GM19372 (cell line): Measurements from ENCODE around the gene FOXP2.
"Not testable (repeated sequence)": the region's sequence is repeated elsewhere in the genome, so short reads cannot be mapped to it uniquely, and the experiment has no call there.

Experiments
- ATAC-seq: cut with Tn5 transposase; IDR thresholded peaks from one replicate; pipeline ENCODE4 v1.9.1; 2021; ENCODE audit warnings: mild to moderate bottlenecking, low read depth, moderate library complexity; ENCODE audit not compliant: unreplicated experiment

The FOXP2 gene

DNA sequence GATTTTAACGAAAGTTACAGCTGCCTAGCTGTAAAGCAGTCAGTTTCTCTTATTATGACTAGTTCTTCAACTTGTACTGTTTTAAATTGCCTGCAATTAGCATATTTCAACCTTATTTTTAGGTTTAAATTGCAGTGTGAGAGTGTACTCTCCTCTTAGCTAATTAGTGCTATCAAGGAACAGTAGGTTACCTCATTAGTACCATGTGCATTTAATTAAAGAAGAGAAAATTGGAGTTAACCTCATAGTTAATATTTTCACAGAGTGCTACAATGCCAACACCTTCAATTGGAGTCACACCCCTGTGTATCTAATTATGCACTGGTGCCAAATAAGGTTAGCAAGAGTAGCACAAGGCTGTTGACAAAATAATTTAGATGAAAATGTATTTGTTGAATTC is 154.6 kb downstream of the FOXP2 start:
- ATAC-seq: no peak

DNA sequence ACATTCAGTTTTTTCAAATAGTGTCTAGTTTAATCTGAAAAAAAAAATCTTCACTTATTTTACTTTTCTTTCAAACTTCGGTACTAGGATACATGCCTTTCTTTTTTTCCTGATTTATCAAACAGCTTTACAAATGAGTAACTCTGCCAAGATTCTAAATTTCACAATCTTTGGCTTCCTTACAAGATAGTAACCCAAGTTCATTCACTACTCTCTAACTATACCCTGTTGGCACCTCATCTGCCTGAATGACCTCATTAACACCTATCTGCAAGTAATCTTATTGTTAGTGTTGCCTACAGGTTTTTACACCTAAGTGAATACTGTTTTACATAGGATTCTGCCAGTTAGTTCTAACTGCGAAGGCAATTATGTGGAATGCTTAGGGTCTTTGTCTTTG is 159.8 kb downstream of the FOXP2 start:
- ATAC-seq: no peak

DNA sequence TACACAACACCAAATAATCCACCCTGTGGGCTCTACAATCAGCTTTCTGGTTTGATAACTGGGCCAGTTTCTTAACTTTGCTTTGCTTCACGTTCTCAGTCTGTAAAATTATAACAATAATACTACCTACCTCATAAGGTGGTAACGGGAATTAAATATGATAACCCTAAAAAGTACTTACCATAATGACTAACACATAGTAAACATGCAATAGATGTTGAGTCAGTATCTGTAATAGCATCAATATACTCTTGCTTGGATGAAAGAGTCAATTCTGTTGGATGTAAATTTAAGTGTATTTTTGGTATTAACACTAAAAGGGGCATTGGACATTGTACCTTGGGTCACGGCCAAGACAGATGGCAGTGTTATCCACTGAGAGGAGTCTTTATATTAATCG is 160.5 kb downstream of the FOXP2 start:
- no peak for ATAC-seq

DNA sequence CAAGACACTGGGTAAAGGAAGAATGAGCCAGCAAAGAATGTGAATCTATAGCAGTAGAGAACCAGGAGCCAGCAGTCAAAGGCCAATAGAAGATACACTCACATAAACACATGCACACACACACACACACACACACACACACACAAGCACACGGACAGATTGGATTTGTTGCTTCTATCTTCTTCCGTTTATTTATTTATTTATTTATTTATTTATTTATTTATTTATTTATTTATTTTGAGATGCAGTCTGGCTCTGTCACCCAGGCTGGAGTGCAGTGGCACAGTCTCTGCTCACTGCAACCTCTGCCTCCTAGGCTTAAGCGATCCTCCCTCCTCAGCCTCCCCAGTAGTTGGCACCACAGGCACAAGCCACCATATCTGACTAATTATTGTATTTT is 166.3 kb downstream of the FOXP2 start:
- ATAC-seq: not testable (repeated sequence)

DNA sequence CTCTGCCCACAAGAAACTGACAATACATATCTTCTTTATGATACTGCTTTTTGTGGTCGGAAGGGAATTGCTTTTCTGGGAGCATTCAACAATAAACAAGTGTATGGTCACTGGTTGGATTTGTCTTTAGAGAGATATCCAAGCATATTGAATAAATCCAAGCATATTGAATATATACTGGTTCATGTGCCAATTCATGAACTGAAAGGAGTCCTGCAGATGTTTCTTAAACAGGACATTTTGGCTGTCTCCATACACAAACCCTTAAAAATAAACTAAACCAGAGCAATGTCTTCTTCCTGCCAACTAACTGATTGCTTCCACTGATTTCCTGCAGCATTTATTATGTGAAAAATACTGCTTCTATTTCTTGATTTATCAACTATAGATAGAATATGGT is 173.9 kb downstream of the FOXP2 start:
- ATAC-seq: no peak

DNA sequence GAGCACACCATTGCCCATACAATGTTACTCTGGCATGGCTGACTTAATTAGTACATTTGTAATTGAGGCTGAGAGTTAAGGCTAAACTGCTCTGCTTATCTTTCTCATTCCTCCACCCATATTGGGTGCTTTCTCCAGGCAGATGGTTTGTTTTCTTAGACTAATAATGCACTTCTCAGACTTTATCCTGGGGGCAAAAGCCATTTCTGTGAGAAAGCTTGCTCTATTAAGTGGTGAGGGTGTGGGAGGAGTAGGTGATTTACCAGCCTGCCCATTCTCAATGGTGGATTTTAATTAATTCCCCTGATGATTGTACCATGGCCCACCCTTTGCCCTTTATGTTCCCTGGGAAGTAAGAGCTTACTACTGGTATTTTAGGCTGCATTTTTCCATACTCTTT is 174.8 kb downstream of the FOXP2 start:
- no peak for ATAC-seq

DNA sequence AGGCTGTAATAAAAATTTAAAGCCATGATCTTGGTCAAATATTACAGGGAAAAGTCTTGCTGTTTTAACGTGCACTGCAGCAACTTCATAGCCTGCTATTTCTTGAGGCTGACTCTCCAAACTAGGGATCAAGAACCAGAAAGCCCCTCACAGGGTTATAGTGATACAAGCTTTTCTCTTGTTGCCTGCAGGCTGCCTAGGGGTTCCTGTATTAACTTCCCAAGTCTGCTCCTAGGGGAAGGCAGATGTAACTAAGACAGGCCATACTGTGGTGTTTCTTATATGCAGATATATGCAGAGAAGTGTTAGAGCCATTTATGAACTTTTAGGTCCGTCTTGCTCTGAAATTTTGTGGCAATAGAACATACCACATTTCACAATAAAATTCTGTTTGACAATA is 175.7 kb downstream of the FOXP2 start:
- ATAC-seq: no peak

DNA sequence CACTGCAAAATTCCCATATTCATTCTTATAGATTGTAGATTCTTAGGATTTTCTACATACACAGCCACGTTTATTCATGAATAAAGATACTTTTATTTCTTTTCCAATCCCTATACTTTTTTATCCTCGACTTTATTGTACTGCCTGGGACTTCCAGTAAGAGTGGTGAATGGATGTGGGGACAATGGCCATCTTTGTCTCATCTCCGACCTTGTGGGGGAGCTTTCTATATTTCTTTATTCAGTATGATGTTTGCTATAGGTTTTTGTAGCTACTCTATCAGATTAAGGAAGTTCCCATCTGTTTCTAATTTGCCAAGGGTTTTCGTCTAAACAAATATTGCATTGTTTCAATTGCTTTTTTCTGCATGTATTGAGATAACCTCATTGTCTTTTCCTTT is 184.3 kb downstream of the FOXP2 start:
- no peak for ATAC-seq

DNA sequence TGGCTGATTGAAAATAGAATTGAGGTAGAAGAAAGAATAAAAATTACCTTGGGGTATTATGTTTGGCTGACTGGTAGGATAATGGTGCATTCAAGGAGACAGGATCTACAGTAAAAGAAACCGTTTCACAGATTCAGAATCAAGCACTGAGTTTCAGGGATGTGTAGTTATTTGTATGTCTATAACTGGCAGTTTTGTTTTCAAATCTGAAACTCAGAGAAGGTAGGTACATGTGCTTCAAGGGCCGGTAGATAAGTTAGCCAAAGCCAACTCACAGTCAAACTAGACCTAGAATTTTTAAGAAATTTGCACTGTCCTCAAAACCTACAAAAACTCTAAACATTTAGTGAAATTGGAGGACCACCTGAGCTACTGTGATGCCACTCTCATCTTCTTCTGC is 191.5 kb downstream of the FOXP2 start:
- no peak for ATAC-seq

DNA sequence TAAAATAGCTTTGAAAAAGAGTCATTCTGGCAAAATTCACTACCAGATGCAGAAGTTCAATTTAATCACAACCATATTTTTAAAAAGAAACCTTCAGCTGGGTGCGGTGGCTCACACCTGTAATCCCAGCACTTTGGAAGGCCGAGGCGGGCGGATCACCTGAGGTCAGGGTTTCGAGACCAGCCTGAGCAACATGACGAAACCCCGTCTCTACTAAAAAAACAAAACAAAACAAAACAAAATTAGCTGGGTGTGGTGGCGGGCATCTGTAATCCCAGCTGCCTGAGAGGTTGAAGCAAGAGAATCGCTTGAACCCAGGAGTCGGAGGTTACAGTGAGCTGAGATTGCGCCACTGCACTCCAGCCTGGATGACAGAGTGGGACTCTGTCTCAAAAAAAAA is 194.2 kb downstream of the FOXP2 start:
- ATAC-seq: not testable (repeated sequence)

DNA sequence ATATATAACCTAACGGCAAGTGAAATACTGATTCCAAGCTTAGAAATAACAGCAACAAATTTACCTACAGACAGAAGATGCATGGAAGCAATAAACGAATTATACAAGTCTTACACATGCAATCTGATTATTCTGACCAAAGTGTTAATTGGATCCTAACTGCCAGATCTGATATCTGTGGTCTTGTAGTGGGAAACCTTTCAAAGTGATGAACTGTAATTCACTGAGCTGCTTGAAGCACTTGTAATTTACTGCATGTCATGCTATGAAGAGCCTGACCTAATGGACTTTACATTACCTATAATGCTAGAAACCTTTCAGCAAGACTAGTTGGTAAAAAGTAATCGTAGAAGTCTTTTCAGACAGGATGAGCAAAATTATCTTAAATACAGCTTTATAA is 205.6 kb downstream of the FOXP2 start:
- ATAC-seq: no peak

DNA sequence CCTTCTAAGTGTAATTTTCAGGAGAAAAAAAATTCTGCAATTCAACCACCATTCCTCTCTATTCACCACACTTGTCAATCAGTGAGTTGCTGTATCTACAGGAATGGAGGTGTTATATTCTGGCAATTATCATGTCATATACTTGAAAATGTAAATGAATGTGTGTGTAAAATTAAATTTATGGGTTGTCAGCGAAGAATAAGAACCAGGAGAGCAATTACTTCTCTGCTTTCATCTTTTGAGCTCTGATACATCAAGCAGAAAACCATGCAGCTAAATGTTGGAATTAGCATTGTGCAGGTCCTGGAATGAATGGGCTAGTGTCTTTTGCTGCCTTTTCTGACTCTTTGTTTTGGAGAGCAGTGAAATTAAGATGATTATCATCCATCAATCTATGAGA is 207.6 kb downstream of the FOXP2 start:
- no peak for ATAC-seq

DNA sequence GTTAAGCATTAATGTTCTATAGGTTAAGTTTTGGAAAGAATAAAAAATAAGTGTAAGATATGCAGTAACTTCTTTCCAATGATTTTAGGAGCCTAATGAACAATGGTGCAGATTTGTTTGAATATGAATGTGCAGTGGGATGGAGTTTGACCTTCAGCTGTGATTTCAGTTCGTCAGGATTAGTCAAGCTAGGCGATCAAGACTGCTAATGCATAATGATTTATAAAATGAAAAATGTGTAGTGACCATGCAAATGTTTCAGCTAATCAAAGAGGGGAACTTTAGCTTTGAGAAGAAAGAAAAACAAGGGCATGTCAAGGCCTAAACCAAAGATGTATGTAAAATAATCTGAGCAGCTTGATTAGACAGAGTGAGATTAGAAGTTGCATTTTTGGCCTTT is 208.5 kb downstream of the FOXP2 start:
- ATAC-seq: no peak

DNA sequence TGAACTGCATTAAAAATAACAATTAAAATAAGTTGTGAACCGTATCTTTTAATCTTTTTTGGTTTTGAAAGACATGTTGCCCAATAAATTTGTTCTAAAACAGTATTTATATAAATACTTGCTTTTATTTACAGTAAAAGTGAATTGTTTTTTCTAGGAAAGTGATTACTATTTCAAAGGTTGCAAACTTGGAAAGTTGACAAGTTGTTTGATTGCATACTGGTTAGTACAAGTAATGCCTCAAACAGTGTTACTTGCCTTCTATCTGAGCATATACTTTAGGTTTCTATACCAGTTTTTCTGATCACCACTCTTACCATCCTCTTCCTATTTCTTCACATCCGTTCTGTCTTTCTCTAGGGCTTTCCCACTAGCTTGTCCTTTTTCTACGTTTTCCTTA is 212.6 kb downstream of the FOXP2 start:
- no peak for ATAC-seq

DNA sequence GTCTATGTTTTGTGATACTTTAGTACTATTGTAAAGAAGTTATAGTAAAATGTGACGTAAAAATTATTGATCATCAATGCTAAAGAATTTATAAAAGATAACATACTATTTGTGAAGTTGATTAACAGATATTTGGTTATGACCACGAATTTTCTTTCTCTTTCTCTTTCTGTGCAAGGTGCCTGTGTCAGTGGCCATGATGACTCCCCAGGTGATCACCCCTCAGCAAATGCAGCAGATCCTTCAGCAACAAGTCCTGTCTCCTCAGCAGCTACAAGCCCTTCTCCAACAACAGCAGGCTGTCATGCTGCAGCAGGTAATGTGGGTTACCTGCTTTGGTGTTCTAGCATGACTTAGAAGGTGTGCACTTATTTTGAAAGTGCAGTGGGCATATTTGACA is 213.7 kb downstream of the FOXP2 start:
- no peak for ATAC-seq

DNA sequence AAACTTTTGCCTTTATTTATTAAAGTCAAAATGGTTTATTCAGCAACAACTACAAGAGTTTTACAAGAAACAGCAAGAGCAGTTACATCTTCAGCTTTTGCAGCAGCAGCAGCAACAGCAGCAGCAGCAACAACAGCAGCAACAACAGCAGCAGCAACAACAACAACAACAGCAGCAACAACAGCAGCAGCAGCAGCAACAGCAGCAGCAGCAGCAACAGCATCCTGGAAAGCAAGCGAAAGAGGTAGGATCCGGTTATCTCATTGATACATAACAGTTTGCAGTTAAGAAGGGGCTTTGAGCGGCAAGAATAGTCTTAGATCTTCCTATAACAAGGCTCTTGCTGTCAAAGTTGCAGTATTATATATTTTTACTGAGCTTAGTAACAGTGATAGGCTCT is 215.1 kb downstream of the FOXP2 start:
- ATAC-seq: no peak

DNA sequence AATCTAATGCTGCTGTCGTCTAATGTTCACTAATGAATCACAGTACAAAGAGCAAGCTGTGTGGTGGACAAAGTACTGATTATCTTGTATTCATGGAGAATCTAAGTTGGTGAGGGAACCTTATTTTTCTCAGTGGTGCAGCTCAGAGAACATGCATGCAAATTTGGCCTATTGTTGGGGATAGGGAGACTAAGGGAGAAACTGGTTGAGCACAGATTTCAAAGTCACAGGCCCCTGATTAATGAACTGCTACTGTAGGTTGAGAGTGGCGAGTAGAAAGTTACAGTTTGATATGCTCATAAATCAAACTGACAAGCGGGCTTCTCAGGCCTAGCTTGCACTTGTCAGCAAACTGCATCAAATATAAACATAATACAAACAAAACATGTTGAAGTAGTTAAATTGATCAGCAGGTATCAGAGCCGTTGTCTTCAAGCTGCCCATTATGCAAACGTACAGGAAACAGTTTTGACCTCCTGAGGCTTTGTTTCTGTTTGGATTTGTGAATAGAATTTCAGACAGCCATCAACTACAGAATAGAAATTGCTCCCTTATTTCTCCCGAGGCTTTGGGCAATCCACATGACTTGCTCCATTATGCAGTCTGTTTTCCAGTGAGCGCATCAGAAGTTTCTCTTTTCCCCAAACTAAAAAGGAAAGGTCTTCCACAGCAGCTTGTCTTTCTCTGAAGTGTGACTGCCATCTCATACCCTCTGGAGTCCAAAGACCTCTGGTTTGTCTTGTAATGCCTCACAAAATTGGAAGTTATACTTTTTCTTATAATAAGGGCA is 215.8 kb downstream of the FOXP2 start:
- no peak for ATAC-seq

DNA sequence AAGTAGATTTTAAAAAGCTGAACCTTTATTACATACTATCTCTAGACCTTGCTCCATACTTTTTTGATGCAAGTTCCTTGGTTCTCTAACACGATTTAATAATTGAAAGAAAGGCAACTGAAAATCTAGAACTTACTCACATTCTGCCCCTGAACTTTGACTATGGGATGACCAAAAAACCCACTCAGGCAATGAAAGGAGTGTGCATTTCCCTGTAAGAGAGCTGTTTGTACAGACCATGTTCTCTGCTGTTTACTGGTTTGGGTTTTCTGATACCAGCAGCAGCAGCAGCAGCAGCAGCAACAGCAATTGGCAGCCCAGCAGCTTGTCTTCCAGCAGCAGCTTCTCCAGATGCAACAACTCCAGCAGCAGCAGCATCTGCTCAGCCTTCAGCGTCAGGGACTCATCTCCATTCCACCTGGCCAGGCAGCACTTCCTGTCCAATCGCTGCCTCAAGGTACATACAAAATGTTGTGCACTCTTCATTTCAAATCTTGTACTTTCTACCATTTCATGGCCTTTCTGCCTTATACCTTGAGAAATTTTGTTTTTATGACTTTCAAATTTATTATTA is 216.7 kb downstream of the FOXP2 start:
- ATAC-seq: no peak

DNA sequence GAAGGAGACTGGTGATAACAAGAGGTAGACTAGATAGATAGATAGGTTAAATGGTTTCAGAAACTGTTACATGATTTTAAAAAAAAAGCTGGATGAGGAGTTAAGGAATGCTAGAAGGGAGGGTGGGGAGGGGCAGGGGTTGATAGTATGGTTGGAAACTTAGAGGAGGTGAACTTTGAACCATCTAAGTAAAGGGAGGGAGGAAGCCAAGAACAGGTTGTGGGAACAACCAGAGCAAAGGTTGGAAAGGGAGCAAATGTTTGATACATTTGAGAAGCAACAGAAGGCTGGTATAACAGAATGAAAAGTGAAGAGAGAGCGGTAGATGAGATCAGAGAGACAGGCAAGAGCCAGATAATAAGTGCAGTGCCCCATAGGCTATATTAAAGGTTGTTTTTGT is 224.8 kb downstream of the FOXP2 start:
- no peak for ATAC-seq

DNA sequence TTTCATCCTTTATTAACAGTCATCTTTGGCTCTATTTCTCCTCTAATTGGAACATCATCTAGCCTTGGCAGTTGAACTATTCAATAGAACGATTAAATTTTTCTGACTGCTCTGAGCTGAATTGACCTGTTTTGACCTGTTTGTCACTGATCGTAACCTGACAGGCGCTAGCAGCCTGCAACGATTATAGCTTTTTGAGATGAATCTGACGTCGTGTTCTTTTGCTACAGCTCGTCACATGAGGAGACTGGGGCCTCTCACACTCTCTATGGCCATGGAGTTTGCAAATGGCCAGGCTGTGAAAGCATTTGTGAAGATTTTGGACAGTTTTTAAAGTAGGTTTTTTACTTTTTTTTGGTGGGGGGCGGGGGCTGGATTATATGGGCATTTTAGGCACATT is 229.8 kb downstream of the FOXP2 start:
- ATAC-seq: no peak

DNA sequence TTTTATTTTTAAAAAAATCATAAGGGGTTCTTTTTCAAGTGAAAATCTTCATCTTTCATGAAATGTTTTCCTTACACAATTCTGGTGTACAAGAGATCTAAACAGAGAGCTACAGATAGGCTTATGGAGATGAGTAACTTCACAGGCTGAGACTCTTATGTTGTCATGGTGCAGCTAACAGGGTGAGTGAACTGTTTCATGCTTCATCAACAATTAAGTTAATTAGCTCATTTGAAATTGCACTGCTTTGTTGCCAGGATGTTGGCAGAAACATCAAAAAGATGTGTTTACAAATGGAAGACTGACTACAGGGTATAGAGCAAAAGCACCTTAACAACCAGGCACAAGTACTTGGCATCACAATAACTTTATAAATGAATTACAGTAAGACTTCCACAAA is 230.8 kb downstream of the FOXP2 start:
- no peak for ATAC-seq

DNA sequence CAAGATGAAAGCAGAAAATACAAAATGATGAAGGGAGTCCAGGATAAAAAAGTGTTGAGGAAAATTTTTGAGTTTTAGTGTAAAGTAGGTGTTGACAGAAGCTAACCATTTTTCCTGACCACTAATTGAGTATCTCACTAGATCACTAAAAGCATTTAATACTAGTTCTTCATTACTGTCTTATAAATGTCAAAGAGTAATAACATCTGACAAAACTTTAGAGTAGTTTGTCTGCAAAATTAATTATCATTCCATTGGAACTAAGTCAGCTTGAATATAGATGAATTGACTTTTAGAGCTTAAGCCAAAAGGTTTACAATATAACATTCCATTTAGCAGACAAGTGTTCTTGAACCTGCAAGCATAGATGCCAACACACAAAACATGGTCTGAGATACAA is 232.9 kb downstream of the FOXP2 start:
- ATAC-seq: no peak

DNA sequence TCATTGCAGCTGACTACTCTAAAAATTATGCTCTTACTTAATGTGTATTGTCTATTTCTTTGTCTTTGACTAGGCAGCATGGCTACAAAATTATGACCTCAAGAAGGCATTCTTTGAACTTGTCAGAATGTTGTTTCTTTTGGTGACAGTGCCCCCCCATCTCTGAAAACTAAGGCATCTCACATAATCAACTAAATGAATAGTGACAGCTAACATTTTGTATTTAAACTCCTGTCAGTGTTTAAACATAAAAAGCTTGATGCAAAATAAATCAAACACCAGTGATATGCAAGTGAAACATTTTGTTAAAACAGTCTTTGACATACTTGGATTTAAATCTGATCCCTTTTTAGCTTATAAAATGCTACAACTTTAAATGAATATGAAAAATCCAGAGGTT is 233.5 kb downstream of the FOXP2 start:
- ATAC-seq: no peak
